Neural progenitor cell (in vitro differentiated cells): ENCODE results near the gene SDC4.

ENCODE experiments used
- CTCF ChIP-seq: fragments of 200-600 bp; sonication (generic); IDR thresholded peaks from 2 replicates; pipeline ENCODE4 v1.5.1; 2017; ENCODE audit warnings: antibody characterized with exemption, mild to moderate bottlenecking
- EZH2 ChIP-seq: fragments of 200-600 bp; sonication (generic); IDR thresholded peaks from 2 replicates; pipeline ENCODE4 v1.6.1; 2017; ENCODE audit warnings: antibody characterized with exemption, mild to moderate bottlenecking, moderate library complexity
- EZH2phosphoT487 ChIP-seq: fragments of 200-600 bp; sonication (generic); IDR thresholded peaks from 2 replicates; pipeline ENCODE4 v1.6.1; 2017; ENCODE audit warnings: antibody characterized with exemption

- TF ChIP-seq EZH2 (no peak), CTCF (no peak), EZH2phosphoT487 (no peak)
Observed at GRCh38 chr20:45366631-45367030, 18.4 kb upstream of the SDC4 start.
